OCI-LY7 (cell line): ENCODE results near the gene RAET1L. TPM values are rescaled to one million over a fixed set of nuclear protein-coding genes. Genes with fewer than 3 reads are reported as not detected.

ENCODE experiments used
- BruUV-seq: library from RNA; stranded (reverse); fragments of 400-500 nt; replicated peaks from 2 replicates; lab custom pipeline; 2021; lab: Mats Ljungman, UMichigan
- CTCF ChIA-PET: fragments of 300-600 bp; sonication (Branson Sonifier 250); formaldehyde crosslinking; loops from one replicate; lab custom pipeline; 2022; ENCODE audit warnings: antibody characterized with exemption; ENCODE audit not compliant: unreplicated experiment; lab: Charles Lee
- POLR2A ChIA-PET: fragments of 300-600 bp; sonication (Branson Sonifier 250); formaldehyde crosslinking; loops from one replicate; lab custom pipeline; 2022; ENCODE audit warnings: antibody characterized with exemption; lab: Charles Lee
- DNase-seq: peaks from one replicate; pipeline ENCODE4 v3.0.0-alpha.2; 2015; ENCODE audit warnings: low spot score
- H2AFZ ChIP-seq: fragments of 200-600 bp; sonication (generic), shearing (Covaris generic); 2 replicates; pipeline ENCODE4 v1.6.1; 2014; ENCODE audit warnings: mild to moderate bottlenecking, antibody characterized with exemption, low read length, moderate library complexity
- H3K27ac ChIP-seq: fragments of 200-600 bp; sonication (generic); 2 replicates; pipeline ENCODE4 v1.5.1; 2014; ENCODE audit warnings: mixed run types, low read depth, mild to moderate bottlenecking, moderate library complexity, low read length, inconsistent platforms; ENCODE audit not compliant: poor library complexity, severe bottlenecking
- H3K36me3 ChIP-seq: fragments of 200-600 bp; sonication (generic); 2 replicates; pipeline ENCODE4 v1.6.1; 2014; ENCODE audit warnings: mild to moderate bottlenecking, antibody characterized with exemption, low read length, moderate library complexity, mixed read lengths; ENCODE audit not compliant: insufficient read depth
- H3K4me1 ChIP-seq: fragments of 200-600 bp; sonication (generic); 2 replicates; pipeline ENCODE4 v1.5.1; 2014; ENCODE audit warnings: mild to moderate bottlenecking, low read length; ENCODE audit not compliant: insufficient read depth, poor library complexity, severe bottlenecking
- H3K4me2 ChIP-seq: fragments of 200-600 bp; sonication (generic); 2 replicates; pipeline ENCODE4 v1.6.1; 2014; ENCODE audit warnings: mild to moderate bottlenecking, low read length
- H3K4me3 ChIP-seq: fragments of 200-600 bp; sonication (generic); 2 replicates; pipeline ENCODE4 v1.5.1; 2014; ENCODE audit warnings: mild to moderate bottlenecking, low read depth, low read length; ENCODE audit not compliant: poor library complexity, severe bottlenecking
- H3K79me2 ChIP-seq: fragments of 200-600 bp; sonication (generic); 2 replicates; pipeline ENCODE4 v1.6.1; 2016; ENCODE audit warnings: low read depth, mild to moderate bottlenecking, low read length, moderate library complexity, mixed read lengths; ENCODE audit not compliant: insufficient read depth
- H3K9me2 ChIP-seq: fragments of 200-600 bp; sonication (generic); 2 replicates; pipeline ENCODE4 v1.6.1; 2016; ENCODE audit warnings: mild to moderate bottlenecking, low read length, mixed read lengths; ENCODE audit not compliant: insufficient read depth
- H3K9me3 ChIP-seq: fragments of 200-600 bp; sonication (generic); 2 replicates; pipeline ENCODE4 v1.6.1; 2014; ENCODE audit warnings: mild to moderate bottlenecking, mixed run types, low read length, mixed read lengths
- H4K20me1 ChIP-seq: fragments of 200-600 bp; sonication (generic); 2 replicates; pipeline ENCODE4 v1.6.1; 2014; ENCODE audit warnings: mild to moderate bottlenecking, antibody characterized with exemption, low read length, moderate library complexity, mixed read lengths; ENCODE audit not compliant: insufficient read depth
- EZH2phosphoT487 ChIP-seq: fragments of 200-600 bp; sonication (generic); IDR thresholded peaks from 2 replicates; pipeline ENCODE4 v1.6.1; 2018; ENCODE audit warnings: low read depth, borderline replicate concordance, mild to moderate bottlenecking, mixed run types, antibody characterized with exemption, low read length, moderate library complexity, mixed read lengths
- intact Hi-C: fragments of 100-400 bp; cut with micrococcal nuclease; formaldehyde crosslinking; loops from one replicate; pipeline ENCODE4 v1.10.0; 2022; ENCODE audit not compliant: unreplicated experiment
- total RNA-seq, 2 experiments: library from RNA; depleted of rRNA in 1 of 2; stranded (reverse); fragments of >200 nt in 1 of 2; shearing (Covaris generic) in 1 of 2; gene quantifications; 2 replicates each; pipeline ENCODE4 v1.2.3, GENCODE V29; 2014 to 2022
- TF ChIP-seq, protein P1 (sequence below): fragments of 200-600 bp; sonication (generic); conservative IDR thresholded peaks from 2 replicates; pipeline ENCODE4 v1.5.1; 2014; ENCODE audit warnings: mild to moderate bottlenecking, antibody characterized with exemption, low read length, moderate library complexity, mixed read lengths

The RAET1L gene
- total RNA-seq, 2 experiments from 2014 or later: not detected

DNA sequence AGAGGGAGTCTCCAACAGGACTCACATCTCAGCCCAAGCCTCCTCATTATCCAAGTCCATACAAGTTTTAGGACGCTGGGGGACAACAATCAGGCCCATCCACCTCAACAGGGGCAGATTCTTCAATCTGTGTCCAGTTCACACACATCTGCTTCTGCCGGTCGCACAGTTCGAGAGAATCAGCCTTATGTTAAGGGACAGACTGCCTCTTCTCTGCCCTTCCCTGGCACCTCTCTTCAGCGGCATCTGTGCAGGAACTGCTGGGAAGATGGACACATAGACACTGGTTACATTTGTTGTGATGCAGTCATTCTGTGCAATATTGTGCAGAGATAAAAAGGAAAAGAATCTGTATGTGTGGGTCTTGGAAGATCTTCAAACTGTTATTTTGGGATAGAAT, 40.6 kb downstream of the RAET1L start:
- BruUV-seq: no TSS peak
- TF ChIP-seq, protein P1, sequence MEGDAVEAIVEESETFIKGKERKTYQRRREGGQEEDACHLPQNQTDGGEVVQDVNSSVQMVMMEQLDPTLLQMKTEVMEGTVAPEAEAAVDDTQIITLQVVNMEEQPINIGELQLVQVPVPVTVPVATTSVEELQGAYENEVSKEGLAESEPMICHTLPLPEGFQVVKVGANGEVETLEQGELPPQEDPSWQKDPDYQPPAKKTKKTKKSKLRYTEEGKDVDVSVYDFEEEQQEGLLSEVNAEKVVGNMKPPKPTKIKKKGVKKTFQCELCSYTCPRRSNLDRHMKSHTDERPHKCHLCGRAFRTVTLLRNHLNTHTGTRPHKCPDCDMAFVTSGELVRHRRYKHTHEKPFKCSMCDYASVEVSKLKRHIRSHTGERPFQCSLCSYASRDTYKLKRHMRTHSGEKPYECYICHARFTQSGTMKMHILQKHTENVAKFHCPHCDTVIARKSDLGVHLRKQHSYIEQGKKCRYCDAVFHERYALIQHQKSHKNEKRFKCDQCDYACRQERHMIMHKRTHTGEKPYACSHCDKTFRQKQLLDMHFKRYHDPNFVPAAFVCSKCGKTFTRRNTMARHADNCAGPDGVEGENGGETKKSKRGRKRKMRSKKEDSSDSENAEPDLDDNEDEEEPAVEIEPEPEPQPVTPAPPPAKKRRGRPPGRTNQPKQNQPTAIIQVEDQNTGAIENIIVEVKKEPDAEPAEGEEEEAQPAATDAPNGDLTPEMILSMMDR: no peak
- TF ChIP-seq EZH2phosphoT487: no peak
- Histone ChIP-seq H3K4me2 (no peak overlapping the region), H3K79me2 (no peaks in the 10 kb centered on the region), H3K9me2 (no peaks in the 10 kb centered on the region), H3K27ac (no peak overlapping the region), H3K4me1 (no peaks in the 10 kb centered on the region), H3K36me3 (no peaks in the 10 kb centered on the region), H3K4me3 (no peak overlapping the region), H3K9me3 (no peaks in the 10 kb centered on the region), H2AFZ (no peak overlapping the region), H4K20me1 (peaks cover under 1% of the 10 kb centered on the region; the same call in 1 of the 2 replicates)
- DNase-seq: no peak
- POLR2A ChIA-PET: interaction anchor here (0.7 to 1.4 kb wide), 2 partner anchors 8 to 22 kb away, joined by 4 read pairs; no protein-coding TSS in a partner anchor
- CTCF ChIA-PET: no interaction called here
- intact Hi-C loops: no loop called here

DNA sequence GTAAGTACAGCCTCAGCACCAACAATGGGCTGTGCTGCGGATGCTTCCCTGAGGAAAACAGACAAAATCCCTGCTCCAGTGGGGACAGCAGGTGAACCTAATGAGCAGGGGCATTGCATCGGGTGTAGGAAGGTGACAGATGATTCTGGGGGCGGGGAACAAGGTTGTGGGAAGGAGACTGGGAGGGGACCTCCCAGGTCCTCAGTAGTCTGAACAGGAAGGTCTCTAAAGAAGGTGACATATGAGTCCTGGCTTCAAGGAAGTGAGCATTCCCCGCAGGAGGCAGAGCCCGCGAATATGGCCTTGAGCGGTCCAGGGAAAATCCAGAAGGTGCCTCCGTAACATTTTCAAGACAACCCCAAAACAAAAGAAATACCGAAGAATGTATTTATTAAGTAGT, 42.2 kb downstream of the RAET1L start:
- Histone ChIP-seq H3K4me2 (no peak overlapping the region), H3K4me1 (no peaks in the 10 kb centered on the region), H3K27ac (no peak overlapping the region), H2AFZ (no peak overlapping the region), H3K36me3 (no peaks in the 10 kb centered on the region), H3K79me2 (no peaks in the 10 kb centered on the region), H4K20me1 (no peaks in the 10 kb centered on the region), H3K9me2 (no peaks in the 10 kb centered on the region), H3K4me3 (no peak overlapping the region), H3K9me3 (no peaks in the 10 kb centered on the region)
- intact Hi-C loops: no loop called here
- BruUV-seq: no TSS peak
- CTCF ChIA-PET: no interaction called here
- POLR2A ChIA-PET: interaction anchor here (0.8 to 1.4 kb wide), 2 partner anchors 11 to 23 kb away, joined by 4 to 5 read pairs; no protein-coding TSS in a partner anchor
- TF ChIP-seq, protein P1: no peak
- no peak for TF ChIP-seq EZH2phosphoT487
- no peak for DNase-seq

DNA sequence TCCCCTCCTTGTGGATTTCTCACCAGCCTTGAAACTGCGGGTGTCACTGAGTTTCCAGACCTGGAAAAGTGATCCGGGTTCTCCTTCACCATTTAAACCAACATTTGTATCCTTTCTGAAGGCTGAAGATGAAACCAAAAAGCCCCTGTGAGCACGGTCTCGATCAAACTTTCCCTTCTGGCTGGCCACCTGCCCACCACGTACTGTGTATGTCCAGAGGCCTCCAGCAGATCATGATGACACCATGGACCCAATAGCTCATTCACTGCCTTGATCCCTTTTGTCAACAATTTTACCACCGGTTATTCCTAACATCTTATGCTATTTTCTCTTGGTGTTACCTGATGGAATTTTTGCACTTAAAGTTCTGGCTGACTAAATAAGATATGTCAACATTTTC, 46.0 kb downstream of the RAET1L start:
- Histone ChIP-seq H3K9me2 (no peaks in the 10 kb centered on the region), H3K4me2 (no peak overlapping the region), H3K4me1 (no peaks in the 10 kb centered on the region), H2AFZ (no peak overlapping the region), H3K27ac (no peak overlapping the region), H3K4me3 (no peak overlapping the region), H3K9me3 (no peaks in the 10 kb centered on the region), H4K20me1 (no peaks in the 10 kb centered on the region), H3K79me2 (no peaks in the 10 kb centered on the region), H3K36me3 (no peaks in the 10 kb centered on the region)
- POLR2A ChIA-PET: no interaction called here
- no TSS peak for BruUV-seq
- no peak for DNase-seq
- CTCF ChIA-PET: no interaction called here
- TF ChIP-seq EZH2phosphoT487: no peak
- intact Hi-C loops: no loop called here
